GM15510 (cell line): ENCODE results near the gene C6orf58.

Source experiments
- POLR2A ChIP-seq: IDR thresholded peaks from 3 replicates; pipeline ENCODE4 v1.6.1; 2011; ENCODE audit warnings: borderline replicate concordance; ENCODE audit not compliant: insufficient read length; ENCODE audit errors: extremely low read depth

The C6orf58 gene

GRCh38 chr6:127582777-127583462, 5.9 kb downstream of the C6orf58 start:
- TF ChIP-seq POLR2A: no peak

- no peak for TF ChIP-seq POLR2A
Measured at GRCh38 chr6:127585123-127585522, 8.1 kb downstream of the C6orf58 start.

GRCh38 chr6:127586372-127586771, 9.4 kb downstream of the C6orf58 start:
- TF ChIP-seq POLR2A: no peak

- TF ChIP-seq POLR2A: no peak
Measured at GRCh38 chr6:127587875-127588274, 10.9 kb downstream of the C6orf58 start.

GRCh38 chr6:127589135-127589534, 12.2 kb downstream of the C6orf58 start:
- no peak for TF ChIP-seq POLR2A

GRCh38 chr6:127590344-127590743, 13.4 kb downstream of the C6orf58 start:
- no peak for TF ChIP-seq POLR2A

GRCh38 chr6:127592964-127593363, 16.0 kb downstream of the C6orf58 start:
- TF ChIP-seq POLR2A: no peak

GRCh38 chr6:127606131-127606562, 29.2 kb downstream of the C6orf58 start:
- no peak for TF ChIP-seq POLR2A

GRCh38 chr6:127608554-127609270, 31.7 kb downstream of the C6orf58 start:
- TF ChIP-seq POLR2A: no peak

GRCh38 chr6:127618729-127619128, 41.8 kb downstream of the C6orf58 start:
- no peak for TF ChIP-seq POLR2A

GRCh38 chr6:127630800-127631199, 53.8 kb downstream of the C6orf58 start:
- no peak for TF ChIP-seq POLR2A

GRCh38 chr6:127634178-127634577, 57.2 kb downstream of the C6orf58 start:
- no peak for TF ChIP-seq POLR2A

- TF ChIP-seq POLR2A: no peak
Measured at GRCh38 chr6:127635091-127635490, 58.1 kb downstream of the C6orf58 start.

- no peak for TF ChIP-seq POLR2A
Measured at GRCh38 chr6:127637830-127638409, 60.9 kb downstream of the C6orf58 start.
